Activated CD4-positive, alpha-beta T cell treated with anti-CD3 and anti-CD28 coated beads, Interleukin-2, amount 50 U/mL, for 48 hours (primary cell): ENCODE data around the gene DUSP5.
A peak's percentile ranks its signal among the peaks of the same experiment; 100 is the strongest.

ENCODE experiments used
- DNase-seq, 2 experiments: peaks; one replicate each; pipeline ENCODE4 v3.0.0-alpha.2; 2020

The DUSP5 gene

DNA sequence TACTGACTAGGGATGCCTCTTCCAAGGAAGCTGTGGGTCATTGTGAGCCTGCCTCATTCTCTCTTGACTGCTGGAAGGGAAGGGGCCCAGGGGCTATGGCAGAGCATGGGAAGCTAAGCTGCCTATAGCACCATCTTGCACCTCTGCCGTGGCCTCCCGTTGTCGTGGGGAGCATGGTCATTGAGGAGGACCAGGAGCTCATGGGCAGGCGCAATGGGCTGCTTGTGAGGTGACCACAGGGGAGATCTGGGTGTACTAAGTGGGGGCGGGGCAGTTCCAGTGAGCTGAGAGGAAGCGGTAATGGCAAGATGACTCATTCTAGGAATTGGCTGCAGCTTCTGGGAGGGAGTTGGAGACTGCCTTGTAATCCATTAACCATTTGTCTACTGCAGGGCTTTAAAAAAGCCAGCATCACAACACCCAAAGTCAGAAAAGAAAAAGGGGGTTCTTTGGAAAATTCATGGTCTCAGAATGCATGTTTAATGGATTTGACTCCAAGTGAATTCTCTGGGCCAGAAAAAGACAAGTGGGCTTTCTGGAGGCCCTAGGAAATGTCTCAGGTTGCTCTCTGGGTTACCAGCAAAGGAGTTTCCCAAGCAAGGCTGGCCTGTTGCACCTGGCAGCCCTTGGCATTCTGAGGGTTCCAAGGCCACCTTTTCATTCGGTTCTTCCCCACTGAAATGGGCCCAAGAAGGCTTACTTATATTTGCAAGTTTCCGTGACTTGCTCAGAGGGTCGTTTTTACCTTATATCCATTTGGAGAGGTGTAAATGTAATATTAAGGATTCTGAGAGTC, 3.6 kb downstream of the DUSP5 start:
- peak; percentile 78 to 85 for DNase-seq

GRCh38 chr10:110502072-110502845, 4.6 kb downstream of the DUSP5 start:
- DNase-seq = no peak

- peak in 1 of 2 experiments; percentile 46 for DNase-seq
Observed at GRCh38 chr10:110502851-110503301, 5.2 kb downstream of the DUSP5 start.

GRCh38 chr10:110503528-110504110, 5.9 kb downstream of the DUSP5 start:
- DNase-seq = no peak

GRCh38 chr10:110504111-110504735, 6.5 kb downstream of the DUSP5 start:
- peak; percentile 47 to 64 for DNase-seq

DNA sequence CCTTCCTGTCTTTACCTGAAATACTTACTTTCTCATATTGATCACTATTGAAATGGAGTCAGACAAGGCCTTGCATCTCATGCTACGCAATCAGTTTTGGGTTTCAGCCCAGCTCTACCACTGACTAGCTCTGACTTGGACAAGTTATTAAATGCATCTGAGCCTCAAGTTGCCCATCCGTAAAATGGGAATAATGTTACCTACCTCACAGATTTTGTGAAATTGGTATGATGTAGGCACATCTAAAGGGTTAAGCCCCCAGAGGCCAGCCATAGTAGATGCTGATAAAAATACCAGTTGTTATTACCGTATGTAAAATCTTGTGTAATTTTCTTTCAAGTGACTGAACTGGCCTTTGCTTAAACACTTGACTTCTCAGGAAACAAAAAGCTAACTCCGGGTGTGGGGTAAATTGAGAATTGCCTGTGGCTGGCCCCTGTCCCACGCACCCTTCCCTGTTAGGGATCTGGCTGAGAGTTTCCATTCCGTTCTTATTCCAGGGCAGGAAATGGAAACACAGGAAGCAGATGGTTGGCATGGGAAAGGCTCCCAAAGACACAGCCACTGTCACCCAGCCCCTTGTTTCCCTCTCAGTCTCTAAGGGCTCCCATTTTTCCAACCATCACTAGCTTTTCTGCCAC, 7.5 kb downstream of the DUSP5 start:
- no peak for DNase-seq

- DNase-seq = no peak
Observed at GRCh38 chr10:110506448-110506847, 8.7 kb downstream of the DUSP5 start.

GRCh38 chr10:110507346-110507745, 9.6 kb downstream of the DUSP5 start:
- DNase-seq = no peak

DNA sequence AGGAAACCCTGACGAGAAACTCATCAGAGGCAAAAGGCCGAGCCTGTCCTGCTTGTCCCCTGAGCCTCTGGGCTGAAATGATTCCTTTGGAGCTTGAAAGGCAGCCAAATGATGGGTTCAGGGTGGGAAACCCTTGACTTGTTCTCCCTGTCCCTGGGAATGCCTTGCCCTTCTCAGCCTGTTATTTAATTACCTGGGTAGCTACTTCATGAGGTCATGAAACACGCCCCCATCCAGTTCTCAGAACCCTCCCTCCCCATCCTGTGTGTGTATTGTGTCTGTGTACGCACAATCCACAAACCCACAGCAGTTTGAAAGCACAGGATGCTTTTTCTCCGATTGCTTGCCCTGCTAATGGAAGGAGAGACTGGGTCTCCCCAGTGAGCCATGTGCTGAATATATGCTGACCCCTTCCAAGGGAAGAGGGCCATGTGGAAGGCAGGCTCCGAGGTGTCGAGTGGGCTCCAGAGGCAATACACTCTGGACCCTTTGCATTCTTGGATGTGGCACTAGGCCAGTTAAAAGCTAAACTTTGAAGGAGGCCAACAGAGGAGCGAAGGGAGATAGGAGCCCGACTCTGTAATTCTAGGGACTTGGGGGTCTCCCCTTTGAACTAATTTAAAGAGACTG, 10.6 kb downstream of the DUSP5 start:
- no peak for DNase-seq

DNA sequence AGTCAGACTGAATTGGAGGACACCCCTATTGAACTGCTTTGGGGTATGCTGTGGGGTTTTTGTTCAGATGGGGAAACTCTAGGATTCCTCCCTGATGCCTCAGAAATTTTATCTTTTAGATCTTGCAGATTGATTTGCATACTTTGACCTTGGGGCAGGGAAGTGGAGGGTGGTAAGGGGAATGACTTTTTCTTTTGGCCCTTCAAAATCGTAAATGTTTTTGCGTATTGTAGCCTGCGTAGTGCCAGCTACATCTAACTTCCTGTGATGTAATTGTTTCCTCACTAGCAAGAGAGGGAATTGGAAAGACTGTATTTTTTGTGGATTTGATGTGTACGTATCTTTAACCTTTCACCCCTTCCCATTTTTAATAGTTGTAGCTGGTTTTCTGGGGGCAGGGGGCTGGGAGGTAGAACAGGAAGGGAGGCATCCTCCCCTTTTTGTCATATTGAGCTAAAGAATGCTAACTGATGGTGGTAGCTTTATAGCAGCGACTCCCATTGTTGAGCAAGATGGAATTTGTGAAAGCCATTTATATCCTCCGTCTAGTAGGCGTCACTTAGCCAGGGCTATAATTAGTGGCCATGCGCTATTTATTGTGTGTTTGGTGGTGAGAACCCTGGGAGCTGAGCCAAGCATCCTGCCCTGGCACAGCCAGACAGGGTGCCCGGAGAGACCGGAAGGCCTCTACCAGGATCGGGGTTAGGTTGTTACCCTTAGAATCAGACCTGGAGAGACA, 11.3 kb downstream of the DUSP5 start:
- no peak for DNase-seq

- DNase-seq = no peak
Observed at GRCh38 chr10:110509560-110509959, 11.9 kb downstream of the DUSP5 start.

DNA sequence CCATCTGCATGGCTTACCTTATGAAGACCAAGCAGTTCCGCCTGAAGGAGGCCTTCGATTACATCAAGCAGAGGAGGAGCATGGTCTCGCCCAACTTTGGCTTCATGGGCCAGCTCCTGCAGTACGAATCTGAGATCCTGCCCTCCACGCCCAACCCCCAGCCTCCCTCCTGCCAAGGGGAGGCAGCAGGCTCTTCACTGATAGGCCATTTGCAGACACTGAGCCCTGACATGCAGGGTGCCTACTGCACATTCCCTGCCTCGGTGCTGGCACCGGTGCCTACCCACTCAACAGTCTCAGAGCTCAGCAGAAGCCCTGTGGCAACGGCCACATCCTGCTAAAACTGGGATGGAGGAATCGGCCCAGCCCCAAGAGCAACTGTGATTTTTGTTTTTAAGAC, 12.4 kb downstream of the DUSP5 start:
- no peak for DNase-seq

DNA sequence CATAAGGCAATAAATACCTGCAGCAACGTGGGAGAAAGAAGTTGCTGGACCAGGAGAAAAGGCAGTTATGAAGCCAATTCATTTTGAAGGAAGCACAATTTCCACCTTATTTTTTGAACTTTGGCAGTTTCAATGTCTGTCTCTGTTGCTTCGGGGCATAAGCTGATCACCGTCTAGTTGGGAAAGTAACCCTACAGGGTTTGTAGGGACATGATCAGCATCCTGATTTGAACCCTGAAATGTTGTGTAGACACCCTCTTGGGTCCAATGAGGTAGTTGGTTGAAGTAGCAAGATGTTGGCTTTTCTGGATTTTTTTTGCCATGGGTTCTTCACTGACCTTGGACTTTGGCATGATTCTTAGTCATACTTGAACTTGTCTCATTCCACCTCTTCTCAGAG, 13.0 kb downstream of the DUSP5 start:
- DNase-seq = no peak

GRCh38 chr10:110511734-110512449, 14.2 kb downstream of the DUSP5 start:
- DNase-seq = no peak

- peak; percentile 45 to 66 for DNase-seq
Observed at GRCh38 chr10:110512461-110513187, 14.9 kb downstream of the DUSP5 start.

DNA sequence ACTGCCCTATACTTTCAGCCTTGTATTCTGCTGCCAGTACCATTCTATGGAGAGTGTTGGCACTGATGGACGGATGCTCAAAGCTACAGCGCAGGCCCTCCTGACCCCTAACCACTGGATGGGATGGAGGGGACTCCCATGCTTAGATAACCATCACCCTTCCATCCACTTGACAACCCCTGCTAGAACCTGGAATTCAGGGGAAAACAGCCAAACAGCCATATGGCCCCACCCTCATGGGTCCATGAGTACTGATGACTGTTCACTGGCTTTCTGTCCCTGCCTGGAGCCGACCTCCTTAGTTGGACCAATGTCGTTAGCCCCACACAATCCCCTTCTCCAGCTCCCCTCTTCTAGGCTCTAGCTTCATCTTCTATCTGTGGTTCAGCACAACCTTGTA, 16.2 kb downstream of the DUSP5 start:
- DNase-seq = no peak

DNA sequence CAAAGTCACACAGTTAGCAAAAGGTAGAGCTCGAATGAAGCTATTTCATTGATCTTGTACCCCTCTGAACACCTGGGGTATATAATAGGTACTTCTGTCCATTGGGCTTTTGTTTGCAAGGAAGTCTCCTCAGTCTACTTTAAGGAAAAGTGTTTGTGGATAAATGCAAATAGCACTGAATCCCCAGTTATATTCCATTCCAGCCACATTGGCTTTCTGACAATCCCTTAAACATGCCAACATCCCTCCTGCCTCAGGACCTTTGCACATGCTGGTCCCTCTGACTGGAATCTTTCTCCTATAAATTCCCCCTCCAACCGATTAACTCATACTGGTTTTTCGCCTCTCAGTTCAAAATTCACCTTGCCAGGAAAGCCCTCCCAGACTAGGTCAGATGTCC, 17.1 kb downstream of the DUSP5 start:
- no peak for DNase-seq

- DNase-seq = no peak
Observed at GRCh38 chr10:110516815-110517492, 19.2 kb downstream of the DUSP5 start.

- no peak for DNase-seq
Observed at GRCh38 chr10:110522365-110522988, 24.8 kb downstream of the DUSP5 start.
